NCI-H1694 treated with DMSO at 0.1 percent for 48 hours (cell line): ENCODE measurements around the gene ADGRG1.
A peak's percentile ranks its signal among the peaks of the same experiment; 100 is the strongest.

Experiments used
- DNase-seq: peaks from one replicate; lab custom pipeline; 2025; lab: John Stamatoyannopoulos, UW

ADGRG1 gene

DNA sequence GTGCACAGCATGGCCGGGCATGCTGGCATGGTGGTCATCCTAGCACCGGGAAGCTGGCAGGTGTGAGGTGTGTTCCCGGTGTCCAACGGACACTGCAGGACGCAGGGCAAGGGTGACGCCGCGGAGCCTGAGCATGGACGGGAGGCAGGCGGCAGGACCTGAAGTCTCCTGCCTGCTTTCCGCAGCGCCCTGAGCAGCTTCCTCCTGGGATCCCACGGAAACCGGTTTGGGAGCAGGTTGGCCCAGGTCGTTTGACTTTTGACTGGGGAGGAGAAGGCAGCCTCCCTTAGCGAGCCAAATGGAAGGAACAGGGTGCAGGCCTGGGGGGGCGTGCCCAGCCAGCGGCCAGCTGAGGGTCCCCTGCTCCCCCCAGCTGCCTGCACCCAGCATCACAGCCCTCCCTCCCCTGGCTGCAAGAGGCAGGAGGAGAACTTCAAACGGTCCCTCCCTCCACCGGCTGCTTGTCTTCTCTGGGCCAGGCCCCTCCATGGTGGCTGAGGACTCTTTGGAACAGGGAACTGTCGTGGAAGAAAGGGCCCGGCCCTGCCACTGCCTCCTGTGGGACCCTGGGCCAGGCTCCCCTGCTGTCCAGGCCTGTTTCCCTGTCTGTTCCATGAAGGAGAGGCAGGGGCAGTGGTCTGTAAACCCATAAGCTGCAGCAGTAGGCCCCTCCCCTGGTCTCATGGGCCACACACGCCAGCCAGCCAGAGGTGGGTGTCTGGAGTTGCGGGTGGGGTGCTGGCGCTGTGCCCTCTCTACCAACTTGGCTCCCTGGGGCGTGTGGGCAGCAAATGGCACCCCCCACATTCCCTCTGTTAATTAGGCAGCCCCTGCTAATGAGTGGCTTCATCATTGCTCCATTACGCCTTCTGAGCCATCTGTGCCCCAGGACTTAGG, 7.8 kb upstream of the ADGRG1 start:
- no peak for DNase-seq

- DNase-seq: no peak
Measured at GRCh38 chr16:57621521-57622271, 6.7 kb upstream of the ADGRG1 start.

DNA sequence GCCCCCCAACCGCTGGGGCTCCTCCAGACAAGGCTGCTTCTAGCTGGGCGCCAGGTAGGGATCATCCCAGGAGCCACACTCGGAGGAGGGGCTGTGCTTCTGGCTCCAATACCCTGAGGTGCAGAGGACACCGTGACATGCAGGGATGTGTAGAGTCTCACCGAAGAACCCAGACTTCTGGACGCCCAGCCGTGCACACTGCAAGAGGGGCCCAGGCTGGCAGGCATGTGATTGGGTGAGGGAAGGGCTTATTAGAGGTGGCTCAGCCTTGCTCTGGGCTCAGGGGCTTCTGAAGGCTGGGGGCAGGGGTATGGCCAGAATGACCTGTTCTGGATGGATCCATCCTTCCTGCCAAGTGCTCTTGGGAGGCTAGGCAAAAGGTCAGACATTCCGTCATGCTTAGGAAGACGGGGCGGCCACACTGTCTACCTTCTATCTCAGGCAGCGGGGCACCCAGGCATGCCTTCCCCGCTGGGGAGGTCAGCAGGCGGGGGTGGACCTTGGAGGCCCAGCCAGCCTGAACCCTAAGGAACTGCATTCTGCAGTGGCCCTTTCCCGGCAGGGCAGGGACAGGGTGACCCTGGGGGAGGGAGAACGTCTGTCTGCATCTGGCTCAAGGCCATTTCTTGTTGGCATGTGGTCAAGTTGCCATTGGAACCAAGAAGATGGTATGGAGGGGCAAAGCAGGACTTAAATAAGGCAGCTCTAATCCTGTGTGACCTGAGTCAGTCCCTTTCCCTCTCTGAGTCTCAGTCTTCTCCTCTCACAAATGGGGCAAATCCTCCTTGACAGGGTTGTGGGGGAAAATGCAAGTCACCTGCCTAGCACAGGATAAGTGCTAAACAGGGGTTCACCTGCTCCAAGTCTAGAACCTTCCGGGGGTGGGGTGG, 5.8 kb upstream of the ADGRG1 start:
- DNase-seq: no peak

GRCh38 chr16:57623251-57624043, 5.0 kb upstream of the ADGRG1 start:
- no peak for DNase-seq

GRCh38 chr16:57624044-57624688, 4.3 kb upstream of the ADGRG1 start:
- DNase-seq: no peak

DNA sequence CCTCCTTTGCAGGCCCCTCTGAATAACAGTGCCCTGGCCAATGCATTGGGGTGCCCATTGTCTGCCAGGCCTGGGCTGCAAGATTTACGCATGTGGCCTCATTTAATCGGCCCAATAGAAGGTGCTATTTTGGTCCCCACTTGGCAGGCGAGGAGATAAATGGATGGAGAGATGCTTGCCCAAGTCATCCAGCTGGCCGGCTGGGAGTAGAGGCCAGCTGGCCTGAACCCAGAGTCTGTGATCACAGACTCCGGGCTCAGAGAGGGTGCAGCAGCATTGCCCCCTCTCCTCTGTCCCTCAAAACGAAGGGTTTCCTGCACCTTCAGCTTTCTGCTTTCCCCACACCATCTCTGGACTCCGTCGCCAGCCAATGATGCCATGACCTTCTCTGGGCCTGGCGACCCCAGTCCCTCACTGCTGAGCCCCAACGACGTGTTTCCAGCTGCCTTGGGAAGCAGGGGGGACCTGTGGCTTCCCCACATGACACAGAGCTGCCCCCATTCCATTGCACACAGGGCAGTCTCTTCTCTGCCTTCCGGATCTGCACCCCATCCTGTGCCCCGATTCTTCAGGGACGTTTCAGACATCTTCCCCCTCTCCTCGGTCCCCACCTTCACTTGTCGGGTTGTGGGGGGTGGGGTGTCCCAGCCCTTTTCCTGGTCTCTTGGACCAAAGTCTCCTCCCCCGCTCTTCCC, 3.5 kb upstream of the ADGRG1 start:
- no peak for DNase-seq

GRCh38 chr16:57626420-57627170, 1.8 kb upstream of the ADGRG1 start:
- DNase-seq: no peak

DNA sequence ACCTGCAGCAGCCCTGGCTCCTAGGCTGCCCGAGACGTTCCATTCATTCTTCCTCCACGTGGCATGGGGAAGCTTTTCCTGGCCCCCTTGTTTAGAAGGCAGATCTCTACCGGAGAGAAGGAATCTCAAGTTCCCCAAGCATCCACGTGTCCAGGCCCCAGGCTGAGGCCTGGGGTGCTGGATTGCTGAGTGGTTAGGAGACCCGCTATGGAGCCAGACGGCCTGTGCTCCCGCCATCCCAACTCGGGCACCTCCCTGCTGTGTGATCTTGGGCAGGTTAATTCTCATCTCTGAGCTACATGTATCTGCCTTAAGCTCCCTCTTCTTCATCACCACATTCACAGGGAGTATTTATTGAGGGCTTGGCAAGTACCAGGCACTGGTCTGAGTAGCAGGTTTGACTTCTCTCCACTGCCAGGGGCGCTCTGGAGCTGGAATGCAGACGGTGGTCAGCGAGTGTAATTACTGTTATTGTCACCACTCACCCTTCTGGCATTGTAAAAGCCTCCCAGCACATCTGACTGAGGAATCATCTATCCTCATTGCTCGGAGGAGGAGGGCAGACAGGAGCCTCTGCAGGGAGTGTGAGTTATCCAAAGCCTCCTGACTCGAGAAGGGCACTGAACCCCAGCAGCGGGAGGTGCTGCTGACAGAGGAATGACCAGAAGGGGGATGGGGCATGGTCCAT, 1.1 kb upstream of the ADGRG1 start:
- DNase-seq: no peak

- no peak for DNase-seq
Measured at GRCh38 chr16:57628783-57629293, 408 bp downstream of the ADGRG1 start.

DNA sequence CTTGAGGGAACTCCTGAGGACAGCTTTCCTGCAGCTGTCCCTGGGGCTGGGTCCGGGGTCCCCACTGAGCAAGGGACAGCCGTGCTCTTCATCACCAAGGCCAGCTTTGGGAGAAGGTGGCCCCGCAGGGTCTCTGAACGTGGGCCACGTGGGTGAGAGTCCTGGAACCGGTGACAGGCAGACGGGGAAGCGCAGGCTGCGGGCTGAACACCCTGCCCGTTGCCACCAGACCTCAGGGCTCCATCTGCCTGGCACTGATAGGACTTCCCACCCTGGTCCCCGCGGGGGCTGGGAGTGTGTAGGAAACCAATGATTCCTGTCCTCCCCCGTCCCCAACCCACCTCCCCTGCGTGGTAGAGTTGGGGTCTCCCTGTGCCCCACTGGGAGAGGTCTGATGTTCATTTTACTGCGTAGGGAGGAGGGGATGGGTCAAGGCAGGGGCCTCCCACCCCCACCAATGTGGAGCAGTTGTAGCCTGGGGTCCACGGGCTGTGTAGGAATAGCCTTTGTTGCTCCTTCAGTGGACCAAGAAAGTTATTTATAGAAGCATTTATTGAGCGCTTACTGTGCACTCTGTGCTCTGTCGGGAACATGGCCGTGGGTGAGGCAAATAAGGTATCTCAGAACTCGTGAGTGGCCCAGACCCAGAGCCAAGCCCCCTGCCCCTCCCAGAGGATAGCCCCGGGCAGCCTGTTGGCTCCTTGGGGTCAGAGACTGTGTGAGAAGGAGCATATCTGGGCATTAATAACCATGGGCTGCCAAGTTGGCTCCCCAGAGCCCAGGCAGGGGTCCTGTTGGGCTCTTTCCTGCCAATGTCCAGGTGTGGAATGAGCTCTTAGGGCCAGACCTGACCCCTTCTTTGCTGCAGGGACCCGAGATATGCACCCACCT, 1.3 kb downstream of the ADGRG1 start:
- no peak for DNase-seq

DNA sequence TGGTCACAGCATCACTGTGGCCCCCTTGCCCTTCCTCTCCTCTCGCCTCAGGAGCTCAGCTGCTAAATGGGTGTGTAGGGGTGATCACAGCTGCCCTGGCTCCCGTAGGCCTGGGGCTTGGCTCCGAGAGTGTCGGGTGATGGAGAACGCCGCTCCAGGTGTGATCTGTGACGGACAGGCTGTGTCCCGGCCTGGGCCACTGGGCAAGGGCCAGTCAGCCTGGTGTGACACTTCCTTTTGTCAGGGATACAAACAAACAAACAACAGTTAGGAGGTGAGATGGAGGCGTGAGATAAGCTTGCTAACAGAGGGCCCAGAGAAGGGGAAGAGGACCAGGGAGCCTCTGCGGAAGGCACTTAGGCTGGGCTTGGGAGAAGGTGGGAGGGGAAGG, 2.0 kb downstream of the ADGRG1 start:
- DNase-seq: no peak

DNA sequence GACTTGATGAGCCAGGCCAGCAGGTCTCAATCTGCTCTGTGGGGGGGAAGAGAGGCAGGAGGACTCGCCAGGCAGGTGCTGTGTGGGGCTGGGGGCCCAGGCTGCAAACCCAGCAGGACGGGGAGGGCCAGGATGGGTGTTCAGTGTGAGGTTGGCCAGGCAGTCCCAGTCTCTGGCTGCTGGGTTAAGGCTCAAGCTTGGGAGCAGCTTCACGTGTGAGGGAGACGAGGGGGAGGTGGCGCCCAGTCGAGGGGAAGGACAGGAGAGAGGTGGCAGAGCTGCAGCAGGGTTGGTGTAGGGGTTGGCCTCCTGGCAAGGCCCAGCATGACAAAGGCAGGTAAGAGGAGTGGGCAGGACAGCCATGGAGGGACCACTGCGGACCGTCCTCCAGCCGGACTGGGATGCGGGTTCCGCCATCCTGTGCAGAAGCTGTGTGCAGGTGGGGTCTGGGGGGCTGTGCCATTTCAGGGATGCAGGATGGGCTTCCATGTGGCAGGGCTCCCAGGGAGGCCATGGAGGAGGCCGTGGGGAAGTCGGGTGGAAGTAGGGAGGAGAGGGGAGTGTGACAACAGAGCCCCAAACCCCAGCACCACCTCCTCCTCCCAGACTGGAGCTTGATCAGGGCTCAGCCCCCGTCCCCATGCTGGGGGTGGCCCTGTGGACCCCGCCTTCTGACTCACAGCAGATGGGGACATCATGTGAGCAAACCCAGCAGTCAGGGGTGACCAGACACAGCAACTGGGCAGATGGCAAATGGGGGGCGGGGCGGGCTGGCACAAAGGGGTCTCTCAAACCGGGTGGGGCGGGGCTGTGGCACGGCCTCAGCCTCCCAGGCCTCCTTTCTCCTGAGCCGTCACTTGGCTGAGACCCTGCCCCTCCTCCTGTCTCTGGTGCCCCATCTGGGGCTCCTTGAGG, 2.8 kb downstream of the ADGRG1 start:
- peak; percentile 23 for DNase-seq

GRCh38 chr16:57632568-57632967, 4.1 kb downstream of the ADGRG1 start:
- DNase-seq: no peak

DNA sequence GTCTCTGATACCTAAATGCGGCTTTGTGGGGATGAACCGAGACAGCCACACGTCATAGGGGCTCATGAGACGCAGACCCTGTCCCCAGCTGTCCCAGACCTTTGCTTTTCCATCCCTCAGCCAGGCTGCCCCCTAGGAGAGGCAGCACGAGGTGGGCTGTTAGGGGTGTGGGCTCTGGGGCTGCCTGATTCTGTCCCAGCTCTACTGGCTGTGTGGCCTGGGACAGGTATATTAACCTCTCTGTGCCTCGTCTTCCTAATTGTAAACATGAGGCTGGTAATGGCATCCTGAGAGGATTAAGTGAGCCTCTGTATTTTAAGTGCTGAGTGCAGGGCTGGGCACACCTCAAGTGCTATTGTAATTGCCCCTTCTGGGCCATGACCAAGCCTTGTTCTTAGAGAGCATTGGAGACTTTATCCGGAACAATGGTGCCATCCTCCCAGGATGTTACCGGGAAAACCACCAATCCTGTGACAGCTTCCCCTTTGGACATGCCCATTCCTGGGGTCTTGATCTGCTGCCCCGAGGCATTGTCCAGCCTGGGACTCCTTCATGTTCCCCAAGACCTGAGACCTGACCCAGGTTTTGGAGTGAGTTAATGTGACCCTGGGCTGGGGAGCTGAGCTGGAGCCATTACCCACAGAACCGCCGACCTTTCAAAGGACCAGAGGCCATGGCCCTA, 5.1 kb downstream of the ADGRG1 start:
- DNase-seq: no peak

GRCh38 chr16:57634171-57634570, 5.7 kb downstream of the ADGRG1 start:
- no peak for DNase-seq
